Stimulated activated CD8-positive, alpha-beta memory T cell treated with anti-CD3 and anti-CD28 coated beads, Interleukin-4, amount 100 ng/mL, for 48 hours (primary cell): ENCODE measurements around the gene PBX3.

ENCODE experiments used
- DNase-seq: peaks from one replicate; pipeline ENCODE4 v3.0.0-alpha.2; 2020

The PBX3 gene

GRCh38 chr9:125985142-125985997 is 238.2 kb downstream of the PBX3 start:
- DNase-seq, result no peak

GRCh38 chr9:125985998-125986655 is 239.0 kb downstream of the PBX3 start:
- DNase-seq, result no peak

- no peak for DNase-seq
Observed at GRCh38 chr9:125986966-125987365, 239.8 kb downstream of the PBX3 start.

- DNase-seq, result no peak
Observed at GRCh38 chr9:125987420-125987819, 240.2 kb downstream of the PBX3 start.

- DNase-seq, result no peak
Observed at GRCh38 chr9:125988479-125989050, 241.4 kb downstream of the PBX3 start.

- DNase-seq, result no peak
Observed at GRCh38 chr9:125989090-125989501, 241.9 kb downstream of the PBX3 start.

- no peak for DNase-seq
Observed at GRCh38 chr9:125989524-125990180, 242.5 kb downstream of the PBX3 start.

- DNase-seq, result no peak
Observed at GRCh38 chr9:125990186-125990792, 243.1 kb downstream of the PBX3 start.

GRCh38 chr9:125990793-125991220 is 243.6 kb downstream of the PBX3 start:
- no peak for DNase-seq

- no peak for DNase-seq
Observed at GRCh38 chr9:125991886-125992529, 244.8 kb downstream of the PBX3 start.

- no peak for DNase-seq
Observed at GRCh38 chr9:125992557-125992956, 245.4 kb downstream of the PBX3 start.

- DNase-seq, result no peak
Observed at GRCh38 chr9:125993466-125993865, 246.3 kb downstream of the PBX3 start.

GRCh38 chr9:125994066-125994943 is 247.1 kb downstream of the PBX3 start:
- DNase-seq, result no peak

GRCh38 chr9:125995006-125995405 is 247.8 kb downstream of the PBX3 start:
- no peak for DNase-seq

- no peak for DNase-seq
Observed at GRCh38 chr9:125995706-125996105, 248.5 kb downstream of the PBX3 start.

GRCh38 chr9:125996791-125997190 is 249.6 kb downstream of the PBX3 start:
- no peak for DNase-seq

GRCh38 chr9:125997196-125997823 is 250.1 kb downstream of the PBX3 start:
- no peak for DNase-seq

GRCh38 chr9:125998837-125999503 is 251.8 kb downstream of the PBX3 start:
- no peak for DNase-seq

GRCh38 chr9:125999504-125999881 is 252.3 kb downstream of the PBX3 start:
- DNase-seq, result no peak

- no peak for DNase-seq
Observed at GRCh38 chr9:126000256-126000655, 253.1 kb downstream of the PBX3 start.
